Upper lobe of left lung (tissue), 4 donors: ENCODE data around the gene LRRC15.

Experiments
- POLR2A ChIP-seq, 4 donors: fragments of 450-650 bp; IDR thresholded peaks; one replicate each; pipeline ENCODE4 v1.5.1; 2016 to 2017; ENCODE audit warnings: antibody characterized with exemption in 4 of 4, mild to moderate bottlenecking in 2 of 4
- TF ChIP-seq, protein P1 (sequence below), 6 experiments: fragments of 450-650 bp in 4 of 6; fragments of 200-600 bp in 2 of 6; sonication (generic) in 2 of 6; IDR thresholded peaks; one replicate each; pipeline ENCODE4 v1.5.1; 2016 to 2019; ENCODE audit warnings: antibody characterized with exemption in 6 of 6

DNA sequence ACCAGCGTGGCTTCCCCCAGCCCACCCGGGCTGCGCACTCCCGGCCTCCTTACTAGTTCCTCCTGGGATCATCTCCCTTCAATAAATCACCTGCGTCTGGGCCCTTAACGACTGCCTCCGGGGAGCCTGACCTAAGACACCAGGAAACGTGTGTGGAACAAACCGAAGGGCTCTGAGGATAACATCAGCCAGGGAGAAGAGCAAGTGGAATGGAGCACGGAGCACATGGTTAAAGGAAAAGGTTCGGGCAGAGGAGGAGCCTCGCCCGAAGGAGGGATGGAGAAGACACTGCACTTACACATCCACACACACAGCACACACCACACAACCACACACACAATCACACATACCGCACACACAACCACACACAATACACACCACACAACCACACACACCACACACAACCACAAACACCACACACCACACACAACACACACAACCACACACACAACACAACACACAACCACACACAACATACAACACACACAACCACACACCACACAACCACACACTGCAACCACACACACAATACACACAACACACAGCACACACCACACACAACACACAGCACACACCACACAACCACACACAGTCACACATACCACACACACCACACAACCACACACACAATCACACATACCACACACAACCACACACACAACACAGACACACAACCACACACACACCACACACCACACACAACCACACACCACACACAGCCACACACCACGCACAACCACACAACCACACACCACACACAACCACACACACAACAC, 43.2 kb downstream of the LRRC15 start:
- TF ChIP-seq POLR2A (IDR thresholded peaks at IDR 0.05), result no peak
- TF ChIP-seq, protein P1, sequence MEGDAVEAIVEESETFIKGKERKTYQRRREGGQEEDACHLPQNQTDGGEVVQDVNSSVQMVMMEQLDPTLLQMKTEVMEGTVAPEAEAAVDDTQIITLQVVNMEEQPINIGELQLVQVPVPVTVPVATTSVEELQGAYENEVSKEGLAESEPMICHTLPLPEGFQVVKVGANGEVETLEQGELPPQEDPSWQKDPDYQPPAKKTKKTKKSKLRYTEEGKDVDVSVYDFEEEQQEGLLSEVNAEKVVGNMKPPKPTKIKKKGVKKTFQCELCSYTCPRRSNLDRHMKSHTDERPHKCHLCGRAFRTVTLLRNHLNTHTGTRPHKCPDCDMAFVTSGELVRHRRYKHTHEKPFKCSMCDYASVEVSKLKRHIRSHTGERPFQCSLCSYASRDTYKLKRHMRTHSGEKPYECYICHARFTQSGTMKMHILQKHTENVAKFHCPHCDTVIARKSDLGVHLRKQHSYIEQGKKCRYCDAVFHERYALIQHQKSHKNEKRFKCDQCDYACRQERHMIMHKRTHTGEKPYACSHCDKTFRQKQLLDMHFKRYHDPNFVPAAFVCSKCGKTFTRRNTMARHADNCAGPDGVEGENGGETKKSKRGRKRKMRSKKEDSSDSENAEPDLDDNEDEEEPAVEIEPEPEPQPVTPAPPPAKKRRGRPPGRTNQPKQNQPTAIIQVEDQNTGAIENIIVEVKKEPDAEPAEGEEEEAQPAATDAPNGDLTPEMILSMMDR (IDR thresholded peaks at IDR 0.05), result no peak
